WTC11 (cell line): ENCODE results near the gene ZBTB24. TPM values are rescaled to one million over a fixed set of nuclear protein-coding genes. Genes with fewer than 3 reads are reported as not detected.

Experiments used
- ATAC-seq: fragments of 200-7000 bp; cut with Tn5 transposase; 2 replicates; pipeline ENCODE4 v1.10.0; 2021; ENCODE audit warnings: mild to moderate bottlenecking, moderate library complexity
- CTCF ChIA-PET: fragments of 300-600 bp; sonication (Branson Sonifier 250); formaldehyde crosslinking; loops from one replicate; lab custom pipeline; 2021; ENCODE audit warnings: antibody characterized with exemption; lab: Charles Lee
- POLR2A ChIA-PET: fragments of 350-600 bp; sonication (Branson Sonifier 250); formaldehyde crosslinking; loops from one replicate; lab custom pipeline; 2021; ENCODE audit warnings: antibody characterized with exemption; lab: Charles Lee
- DNase-seq: peaks from one replicate; pipeline ENCODE4 v3.0.0; 2021; ENCODE audit warnings: low spot score
- H3K27ac Mint-ChIP-seq: 2 replicates; pipeline ENCODE4 v1.8.0; 2021; ENCODE audit warnings: mixed read lengths
- H3K27me3 Mint-ChIP-seq: 2 replicates; pipeline ENCODE4 v1.8.0; 2021; ENCODE audit warnings: low read depth, mild to moderate bottlenecking, moderate library complexity, mixed read lengths
- H3K36me3 Mint-ChIP-seq: 2 replicates; pipeline ENCODE4 v1.8.0; 2021; ENCODE audit warnings: mixed read lengths
- H3K4me1 Mint-ChIP-seq: 2 replicates; pipeline ENCODE4 v1.8.0; 2022; ENCODE audit warnings: mixed read lengths
- H3K4me3 Mint-ChIP-seq: 2 replicates; pipeline ENCODE4 v1.8.0; 2021; ENCODE audit warnings: mild to moderate bottlenecking, moderate library complexity, mixed read lengths
- H3K9me3 Mint-ChIP-seq: 2 replicates; pipeline ENCODE4 v1.8.0; 2021; ENCODE audit warnings: mixed read lengths
- CBFB ChIP-seq: sonication (generic); formaldehyde crosslinking; IDR thresholded peaks from 2 replicates; pipeline ENCODE4 v1.8.1; 2022; ENCODE audit warnings: mild to moderate bottlenecking, low read depth, missing genetic modification reagents
- CREB1 ChIP-seq: sonication (generic); formaldehyde crosslinking; IDR thresholded peaks from 2 replicates; pipeline ENCODE4 v1.8.0; 2023; ENCODE audit warnings: mild to moderate bottlenecking, missing genetic modification reagents
- CREM ChIP-seq: sonication (generic); formaldehyde crosslinking; IDR thresholded peaks from 2 replicates; pipeline ENCODE4 v1.8.1; 2022; ENCODE audit warnings: mild to moderate bottlenecking, missing genetic modification reagents, moderate library complexity
- EMX1 ChIP-seq: fragments of 250-450 bp; sonication (Bioruptor Pico); IDR thresholded peaks from 2 replicates; pipeline ENCODE4 v1.8.0; 2021; ENCODE audit warnings: mild to moderate bottlenecking
- ETV6 ChIP-seq: sonication (generic); formaldehyde crosslinking; IDR thresholded peaks from 2 replicates; pipeline ENCODE4 v1.8.1; 2022; ENCODE audit warnings: mild to moderate bottlenecking, missing genetic modification reagents
- HMGA2 ChIP-seq: fragments of 250-450 bp; sonication (Bioruptor Pico); IDR thresholded peaks from 2 replicates; pipeline ENCODE4 v1.4.0; 2021; ENCODE audit warnings: mild to moderate bottlenecking, moderate library complexity
- IRF1 ChIP-seq: sonication (generic); formaldehyde crosslinking; IDR thresholded peaks from 2 replicates; pipeline ENCODE4 v1.8.0; 2023; ENCODE audit warnings: missing genetic modification reagents
- IRF2 ChIP-seq: sonication (generic); formaldehyde crosslinking; IDR thresholded peaks from 2 replicates; pipeline ENCODE4 v1.8.0; 2022; ENCODE audit warnings: low read depth, missing genetic modification reagents, borderline replicate concordance
- NFATC4 ChIP-seq: fragments of 250-450 bp; sonication (Bioruptor Pico); IDR thresholded peaks from 2 replicates; pipeline ENCODE4 v1.9.0; 2021; ENCODE audit warnings: mild to moderate bottlenecking
- NR1H2 ChIP-seq: sonication (generic); formaldehyde crosslinking; IDR thresholded peaks from 2 replicates; pipeline ENCODE4 v1.9.0; 2021; ENCODE audit warnings: mild to moderate bottlenecking, moderate library complexity, missing genetic modification reagents
- NR3C1 ChIP-seq: sonication (generic); formaldehyde crosslinking; conservative IDR thresholded peaks from 2 replicates; pipeline ENCODE4 v1.8.1; 2023; ENCODE audit warnings: low read depth, mild to moderate bottlenecking, missing genetic modification reagents
- PRRX2 ChIP-seq: fragments of 250-450 bp; sonication (Bioruptor Pico); IDR thresholded peaks from 2 replicates; pipeline ENCODE4 v1.8.0; 2021; ENCODE audit warnings: mild to moderate bottlenecking
- SMAD4 ChIP-seq: sonication (generic); formaldehyde crosslinking; IDR thresholded peaks from 2 replicates; pipeline ENCODE4 v1.8.0; 2022; ENCODE audit warnings: mild to moderate bottlenecking, missing genetic modification reagents
- TP53 ChIP-seq: sonication (generic); formaldehyde crosslinking; IDR thresholded peaks from 2 replicates; pipeline ENCODE4 v1.8.1; 2023; ENCODE audit warnings: mild to moderate bottlenecking, missing genetic modification reagents
- ZBTB21 ChIP-seq: sonication (generic); formaldehyde crosslinking; IDR thresholded peaks from 2 replicates; pipeline ENCODE4 v1.8.1; 2023; ENCODE audit warnings: mild to moderate bottlenecking, missing genetic modification reagents, borderline replicate concordance
- total RNA-seq: library from RNA; stranded (reverse); gene quantifications from 3 replicates; pipeline ENCODE4 v1.2.3, GENCODE V29; 2021
- TF ChIP-seq, protein P1 (sequence below): sonication (generic); formaldehyde crosslinking; IDR thresholded peaks from 2 replicates; pipeline ENCODE4 v1.8.0; 2022; ENCODE audit warnings: missing genetic modification reagents
- TF ChIP-seq, protein P2 (sequence below): sonication (generic); formaldehyde crosslinking; IDR thresholded peaks from 2 replicates; pipeline ENCODE4 v1.8.1; 2023; ENCODE audit warnings: mild to moderate bottlenecking, missing genetic modification reagents
- TF ChIP-seq, protein P3 (sequence below): sonication (generic); formaldehyde crosslinking; IDR thresholded peaks from 2 replicates; pipeline ENCODE4 v1.8.0; 2022; ENCODE audit warnings: mild to moderate bottlenecking, missing genetic modification reagents
- TF ChIP-seq, protein P4 (sequence below): fragments of 250-450 bp; sonication (Bioruptor Pico); IDR thresholded peaks from 2 replicates; pipeline ENCODE4 v1.9.0; 2021; ENCODE audit warnings: mild to moderate bottlenecking, borderline replicate concordance
- TF ChIP-seq, protein P5 (sequence below): sonication (generic); formaldehyde crosslinking; conservative IDR thresholded peaks from 2 replicates; pipeline ENCODE4 v1.8.1; 2023; ENCODE audit warnings: mild to moderate bottlenecking, low read depth, missing genetic modification reagents, moderate library complexity

ZBTB24 gene
- total RNA-seq, 1 experiment from 2014 or later, result 14.7 TPM

- no peak for TF ChIP-seq TP53 (CRISPR knock-in tag)
- TF ChIP-seq, protein P1, sequence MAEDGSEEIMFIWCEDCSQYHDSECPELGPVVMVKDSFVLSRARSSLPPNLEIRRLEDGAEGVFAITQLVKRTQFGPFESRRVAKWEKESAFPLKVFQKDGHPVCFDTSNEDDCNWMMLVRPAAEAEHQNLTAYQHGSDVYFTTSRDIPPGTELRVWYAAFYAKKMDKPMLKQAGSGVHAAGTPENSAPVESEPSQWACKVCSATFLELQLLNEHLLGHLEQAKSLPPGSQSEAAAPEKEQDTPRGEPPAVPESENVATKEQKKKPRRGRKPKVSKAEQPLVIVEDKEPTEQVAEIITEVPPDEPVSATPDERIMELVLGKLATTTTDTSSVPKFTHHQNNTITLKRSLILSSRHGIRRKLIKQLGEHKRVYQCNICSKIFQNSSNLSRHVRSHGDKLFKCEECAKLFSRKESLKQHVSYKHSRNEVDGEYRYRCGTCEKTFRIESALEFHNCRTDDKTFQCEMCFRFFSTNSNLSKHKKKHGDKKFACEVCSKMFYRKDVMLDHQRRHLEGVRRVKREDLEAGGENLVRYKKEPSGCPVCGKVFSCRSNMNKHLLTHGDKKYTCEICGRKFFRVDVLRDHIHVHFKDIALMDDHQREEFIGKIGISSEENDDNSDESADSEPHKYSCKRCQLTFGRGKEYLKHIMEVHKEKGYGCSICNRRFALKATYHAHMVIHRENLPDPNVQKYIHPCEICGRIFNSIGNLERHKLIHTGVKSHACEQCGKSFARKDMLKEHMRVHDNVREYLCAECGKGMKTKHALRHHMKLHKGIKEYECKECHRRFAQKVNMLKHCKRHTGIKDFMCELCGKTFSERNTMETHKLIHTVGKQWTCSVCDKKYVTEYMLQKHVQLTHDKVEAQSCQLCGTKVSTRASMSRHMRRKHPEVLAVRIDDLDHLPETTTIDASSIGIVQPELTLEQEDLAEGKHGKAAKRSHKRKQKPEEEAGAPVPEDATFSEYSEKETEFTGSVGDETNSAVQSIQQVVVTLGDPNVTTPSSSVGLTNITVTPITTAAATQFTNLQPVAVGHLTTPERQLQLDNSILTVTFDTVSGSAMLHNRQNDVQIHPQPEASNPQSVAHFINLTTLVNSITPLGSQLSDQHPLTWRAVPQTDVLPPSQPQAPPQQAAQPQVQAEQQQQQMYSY (CRISPR knock-in tag), result no peak
- TF ChIP-seq, all 79 proteins: peak for 0
Observed at GRCh38 chr6:109516929-109517328, 33.9 kb upstream of the ZBTB24 start (continued).

DNA sequence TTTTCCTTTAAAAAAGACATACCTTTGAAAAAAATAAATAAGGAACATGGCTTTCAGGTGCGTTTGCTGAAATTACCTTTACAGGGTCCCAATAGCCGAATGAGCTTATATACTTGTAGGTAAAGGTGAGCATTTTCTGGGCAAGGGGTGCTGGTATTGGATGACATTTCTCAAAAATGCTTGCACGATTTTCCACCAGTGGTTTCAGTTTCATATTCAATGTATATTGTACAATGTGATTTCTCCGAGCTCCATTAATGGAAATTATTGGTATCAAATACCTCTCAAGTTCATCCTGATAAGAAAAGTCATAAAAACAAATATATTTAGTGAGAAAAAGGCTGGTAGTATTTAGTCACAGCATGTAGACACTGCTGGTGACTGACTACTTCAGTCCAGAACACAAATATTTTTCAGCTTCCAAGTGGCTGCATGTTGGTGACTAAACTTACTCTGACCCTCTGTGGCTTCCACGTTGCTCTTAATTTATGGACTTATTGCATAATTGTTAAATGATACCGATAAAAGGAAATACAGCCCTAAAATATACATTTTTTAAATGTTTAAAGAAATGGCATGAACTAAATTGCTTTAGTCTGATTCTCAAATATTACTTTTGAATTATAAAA is 32.9 kb upstream of the ZBTB24 start:
- no peak for TF ChIP-seq NFATC4
- TF ChIP-seq NR3C1 (CRISPR knock-in tag), result no peak
- no peak for TF ChIP-seq EMX1 (CRISPR knock-in tag)
- no peak for TF ChIP-seq IRF2 (CRISPR knock-in tag)
- no peak for TF ChIP-seq CBFB (CRISPR knock-in tag)
- TF ChIP-seq SMAD4 (CRISPR knock-in tag), result no peak
- no peak for TF ChIP-seq NR1H2 (CRISPR knock-in tag)
- TF ChIP-seq, protein P2, sequence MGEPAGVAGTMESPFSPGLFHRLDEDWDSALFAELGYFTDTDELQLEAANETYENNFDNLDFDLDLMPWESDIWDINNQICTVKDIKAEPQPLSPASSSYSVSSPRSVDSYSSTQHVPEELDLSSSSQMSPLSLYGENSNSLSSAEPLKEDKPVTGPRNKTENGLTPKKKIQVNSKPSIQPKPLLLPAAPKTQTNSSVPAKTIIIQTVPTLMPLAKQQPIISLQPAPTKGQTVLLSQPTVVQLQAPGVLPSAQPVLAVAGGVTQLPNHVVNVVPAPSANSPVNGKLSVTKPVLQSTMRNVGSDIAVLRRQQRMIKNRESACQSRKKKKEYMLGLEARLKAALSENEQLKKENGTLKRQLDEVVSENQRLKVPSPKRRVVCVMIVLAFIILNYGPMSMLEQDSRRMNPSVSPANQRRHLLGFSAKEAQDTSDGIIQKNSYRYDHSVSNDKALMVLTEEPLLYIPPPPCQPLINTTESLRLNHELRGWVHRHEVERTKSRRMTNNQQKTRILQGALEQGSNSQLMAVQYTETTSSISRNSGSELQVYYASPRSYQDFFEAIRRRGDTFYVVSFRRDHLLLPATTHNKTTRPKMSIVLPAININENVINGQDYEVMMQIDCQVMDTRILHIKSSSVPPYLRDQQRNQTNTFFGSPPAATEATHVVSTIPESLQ (CRISPR knock-in tag), result no peak
- TF ChIP-seq ZBTB21 (CRISPR knock-in tag), result no peak
- TF ChIP-seq IRF1 (CRISPR knock-in tag), result no peak
- TF ChIP-seq, protein P3, sequence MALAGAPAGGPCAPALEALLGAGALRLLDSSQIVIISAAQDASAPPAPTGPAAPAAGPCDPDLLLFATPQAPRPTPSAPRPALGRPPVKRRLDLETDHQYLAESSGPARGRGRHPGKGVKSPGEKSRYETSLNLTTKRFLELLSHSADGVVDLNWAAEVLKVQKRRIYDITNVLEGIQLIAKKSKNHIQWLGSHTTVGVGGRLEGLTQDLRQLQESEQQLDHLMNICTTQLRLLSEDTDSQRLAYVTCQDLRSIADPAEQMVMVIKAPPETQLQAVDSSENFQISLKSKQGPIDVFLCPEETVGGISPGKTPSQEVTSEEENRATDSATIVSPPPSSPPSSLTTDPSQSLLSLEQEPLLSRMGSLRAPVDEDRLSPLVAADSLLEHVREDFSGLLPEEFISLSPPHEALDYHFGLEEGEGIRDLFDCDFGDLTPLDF (CRISPR knock-in tag), result no peak
- no peak for TF ChIP-seq ETV6 (CRISPR knock-in tag)
- no peak for TF ChIP-seq HMGA2 (CRISPR knock-in tag)
- TF ChIP-seq CREM (CRISPR knock-in tag), result no peak
- no peak for TF ChIP-seq PRRX2 (CRISPR knock-in tag)
- TF ChIP-seq CREB1 (CRISPR knock-in tag), result no peak
- H3K27me3 Mint-ChIP-seq, result no peaks in the 10 kb centered on the region
- no peak for DNase-seq
- ChIA-PET POLR2A (no interaction called here), CTCF (no interaction called here)
- H3K4me1 Mint-ChIP-seq, result peaks cover 31% of the 10 kb centered on the region
- H3K9me3 Mint-ChIP-seq, result peaks cover 28% of the 10 kb centered on the region
- H3K27ac Mint-ChIP-seq, result no peak overlapping the region
- peaks cover 14% of the 10 kb centered on the region for H3K36me3 Mint-ChIP-seq
- no peak for ATAC-seq
- H3K4me3 Mint-ChIP-seq, result no peak overlapping the region

DNA sequence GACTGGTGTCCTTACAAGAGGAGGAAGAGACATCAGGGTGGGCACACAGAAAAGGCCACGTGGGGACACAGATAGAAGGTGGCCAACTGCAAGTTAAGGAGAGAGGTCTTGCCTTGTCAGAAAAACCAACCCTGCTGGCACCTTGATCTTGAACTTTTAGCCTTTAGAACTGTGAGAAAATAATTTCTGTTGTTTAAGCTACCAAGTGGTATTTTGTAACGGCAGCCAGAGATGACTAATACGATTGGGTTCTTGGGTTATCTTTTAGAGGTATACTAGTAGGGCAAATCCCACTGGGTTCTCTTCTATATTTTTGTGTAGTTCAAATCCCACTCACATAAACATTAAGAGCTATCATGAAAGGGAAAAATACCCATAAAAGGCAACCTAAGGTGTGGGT is 31.9 kb upstream of the ZBTB24 start:
- ChIA-PET CTCF (no interaction called here), POLR2A (no interaction called here)
- Mint-ChIP-seq H3K9me3 (peaks cover 32% of the 10 kb centered on the region), H3K4me1 (peaks cover 27% of the 10 kb centered on the region), H3K4me3 (no peak overlapping the region), H3K27ac (no peak overlapping the region), H3K27me3 (no peaks in the 10 kb centered on the region; the same call in 1 of the 2 replicates), H3K36me3 (peaks cover 23% of the 10 kb centered on the region)
- DNase-seq (no peak), ATAC-seq (no peak)
- TF ChIP-seq, protein P4, sequence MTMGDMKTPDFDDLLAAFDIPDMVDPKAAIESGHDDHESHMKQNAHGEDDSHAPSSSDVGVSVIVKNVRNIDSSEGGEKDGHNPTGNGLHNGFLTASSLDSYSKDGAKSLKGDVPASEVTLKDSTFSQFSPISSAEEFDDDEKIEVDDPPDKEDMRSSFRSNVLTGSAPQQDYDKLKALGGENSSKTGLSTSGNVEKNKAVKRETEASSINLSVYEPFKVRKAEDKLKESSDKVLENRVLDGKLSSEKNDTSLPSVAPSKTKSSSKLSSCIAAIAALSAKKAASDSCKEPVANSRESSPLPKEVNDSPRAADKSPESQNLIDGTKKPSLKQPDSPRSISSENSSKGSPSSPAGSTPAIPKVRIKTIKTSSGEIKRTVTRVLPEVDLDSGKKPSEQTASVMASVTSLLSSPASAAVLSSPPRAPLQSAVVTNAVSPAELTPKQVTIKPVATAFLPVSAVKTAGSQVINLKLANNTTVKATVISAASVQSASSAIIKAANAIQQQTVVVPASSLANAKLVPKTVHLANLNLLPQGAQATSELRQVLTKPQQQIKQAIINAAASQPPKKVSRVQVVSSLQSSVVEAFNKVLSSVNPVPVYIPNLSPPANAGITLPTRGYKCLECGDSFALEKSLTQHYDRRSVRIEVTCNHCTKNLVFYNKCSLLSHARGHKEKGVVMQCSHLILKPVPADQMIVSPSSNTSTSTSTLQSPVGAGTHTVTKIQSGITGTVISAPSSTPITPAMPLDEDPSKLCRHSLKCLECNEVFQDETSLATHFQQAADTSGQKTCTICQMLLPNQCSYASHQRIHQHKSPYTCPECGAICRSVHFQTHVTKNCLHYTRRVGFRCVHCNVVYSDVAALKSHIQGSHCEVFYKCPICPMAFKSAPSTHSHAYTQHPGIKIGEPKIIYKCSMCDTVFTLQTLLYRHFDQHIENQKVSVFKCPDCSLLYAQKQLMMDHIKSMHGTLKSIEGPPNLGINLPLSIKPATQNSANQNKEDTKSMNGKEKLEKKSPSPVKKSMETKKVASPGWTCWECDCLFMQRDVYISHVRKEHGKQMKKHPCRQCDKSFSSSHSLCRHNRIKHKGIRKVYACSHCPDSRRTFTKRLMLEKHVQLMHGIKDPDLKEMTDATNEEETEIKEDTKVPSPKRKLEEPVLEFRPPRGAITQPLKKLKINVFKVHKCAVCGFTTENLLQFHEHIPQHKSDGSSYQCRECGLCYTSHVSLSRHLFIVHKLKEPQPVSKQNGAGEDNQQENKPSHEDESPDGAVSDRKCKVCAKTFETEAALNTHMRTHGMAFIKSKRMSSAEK (CRISPR knock-in tag), result no peak
- TF ChIP-seq ZBTB21 (CRISPR knock-in tag), result no peak
- TF ChIP-seq, protein P5, sequence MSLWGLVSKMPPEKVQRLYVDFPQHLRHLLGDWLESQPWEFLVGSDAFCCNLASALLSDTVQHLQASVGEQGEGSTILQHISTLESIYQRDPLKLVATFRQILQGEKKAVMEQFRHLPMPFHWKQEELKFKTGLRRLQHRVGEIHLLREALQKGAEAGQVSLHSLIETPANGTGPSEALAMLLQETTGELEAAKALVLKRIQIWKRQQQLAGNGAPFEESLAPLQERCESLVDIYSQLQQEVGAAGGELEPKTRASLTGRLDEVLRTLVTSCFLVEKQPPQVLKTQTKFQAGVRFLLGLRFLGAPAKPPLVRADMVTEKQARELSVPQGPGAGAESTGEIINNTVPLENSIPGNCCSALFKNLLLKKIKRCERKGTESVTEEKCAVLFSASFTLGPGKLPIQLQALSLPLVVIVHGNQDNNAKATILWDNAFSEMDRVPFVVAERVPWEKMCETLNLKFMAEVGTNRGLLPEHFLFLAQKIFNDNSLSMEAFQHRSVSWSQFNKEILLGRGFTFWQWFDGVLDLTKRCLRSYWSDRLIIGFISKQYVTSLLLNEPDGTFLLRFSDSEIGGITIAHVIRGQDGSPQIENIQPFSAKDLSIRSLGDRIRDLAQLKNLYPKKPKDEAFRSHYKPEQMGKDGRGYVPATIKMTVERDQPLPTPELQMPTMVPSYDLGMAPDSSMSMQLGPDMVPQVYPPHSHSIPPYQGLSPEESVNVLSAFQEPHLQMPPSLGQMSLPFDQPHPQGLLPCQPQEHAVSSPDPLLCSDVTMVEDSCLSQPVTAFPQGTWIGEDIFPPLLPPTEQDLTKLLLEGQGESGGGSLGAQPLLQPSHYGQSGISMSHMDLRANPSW (CRISPR knock-in tag), result no peak
